HFFc6 (cell line): ENCODE data around the gene BBIP1. TPM values are rescaled to one million over a fixed set of nuclear protein-coding genes. Genes with fewer than 3 reads are reported as not detected.

Experiments
- DNase-seq: peaks from one replicate; pipeline ENCODE4 v3.0.0-alpha.2; 2018
- H3K27ac Mint-ChIP-seq: 2 replicates; pipeline ENCODE4 v1.8.0; 2020; ENCODE audit warnings: mild to moderate bottlenecking, mixed read lengths
- H3K27me3 Mint-ChIP-seq: 2 replicates; pipeline ENCODE4 v1.8.0; 2021; ENCODE audit warnings: mild to moderate bottlenecking, moderate library complexity, mixed read lengths; ENCODE audit not compliant: insufficient read depth
- H3K36me3 Mint-ChIP-seq: 2 replicates; pipeline ENCODE4 v1.8.0; 2021; ENCODE audit warnings: low read depth, mixed read lengths
- H3K4me1 Mint-ChIP-seq: 2 replicates; pipeline ENCODE4 v1.8.0; 2020; ENCODE audit warnings: low read depth, mixed read lengths
- H3K4me3 Mint-ChIP-seq: 2 replicates; pipeline ENCODE4 v1.8.0; 2020; ENCODE audit warnings: mild to moderate bottlenecking, moderate library complexity, mixed read lengths
- H3K9me3 Mint-ChIP-seq: 2 replicates; pipeline ENCODE4 v1.8.0; 2020; ENCODE audit warnings: mild to moderate bottlenecking, mixed read lengths
- total RNA-seq, 6 experiments: library from RNA; stranded (reverse); fragmentation: NEBNext Ultra II Directional; extraction: Animal tissue kit (Norgen Biotek cat#: 25700); gene quantifications; 2 replicates in 1 of 6; 3 replicates in 5 of 6; pipeline ENCODE4 v1.2.3, GENCODE V29; 2021
- TF ChIP-seq, protein P1 (sequence below): fragments of 200-600 bp; sonication (generic); IDR thresholded peaks from 2 replicates; pipeline ENCODE4 v1.5.0; 2021; ENCODE audit warnings: antibody characterized with exemption, mild to moderate bottlenecking

Gene BBIP1
- total RNA-seq, 6 experiments from 2014 or later: 28.5 to 36.1 (median 31.2) TPM

DNA sequence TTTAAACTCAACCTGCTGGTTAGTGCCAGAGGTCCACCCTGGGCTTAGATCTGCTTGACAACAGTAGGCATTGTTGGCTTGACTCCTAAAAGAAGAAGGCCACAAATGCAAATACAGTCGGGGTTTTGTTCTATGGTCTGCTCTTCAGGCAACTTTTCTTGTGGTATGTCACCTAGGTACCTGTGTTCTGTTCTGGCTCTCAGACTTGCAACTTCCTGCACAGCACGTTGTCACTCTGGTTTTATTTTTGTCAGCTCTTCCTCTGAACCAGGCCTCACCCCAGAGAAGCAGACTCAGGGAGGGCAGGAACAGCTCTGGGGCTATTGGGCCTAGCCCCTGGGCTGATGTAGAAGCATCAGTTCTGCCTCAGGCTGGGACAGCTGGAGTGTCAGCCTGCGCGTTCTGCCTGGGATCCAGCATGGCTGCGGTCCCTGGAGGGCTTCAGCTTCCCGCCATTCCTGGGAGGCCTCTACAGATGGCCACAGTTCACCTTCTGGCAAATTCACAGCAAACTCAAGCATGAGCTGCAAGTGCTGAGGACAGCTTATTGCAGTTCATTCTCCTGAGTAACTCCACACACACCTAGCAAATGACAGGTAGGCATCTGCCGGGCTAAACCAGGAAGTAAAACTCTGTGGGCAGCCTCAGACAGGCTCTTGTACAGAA, 58.3 kb downstream of the BBIP1 start:
- TF ChIP-seq, protein P1, sequence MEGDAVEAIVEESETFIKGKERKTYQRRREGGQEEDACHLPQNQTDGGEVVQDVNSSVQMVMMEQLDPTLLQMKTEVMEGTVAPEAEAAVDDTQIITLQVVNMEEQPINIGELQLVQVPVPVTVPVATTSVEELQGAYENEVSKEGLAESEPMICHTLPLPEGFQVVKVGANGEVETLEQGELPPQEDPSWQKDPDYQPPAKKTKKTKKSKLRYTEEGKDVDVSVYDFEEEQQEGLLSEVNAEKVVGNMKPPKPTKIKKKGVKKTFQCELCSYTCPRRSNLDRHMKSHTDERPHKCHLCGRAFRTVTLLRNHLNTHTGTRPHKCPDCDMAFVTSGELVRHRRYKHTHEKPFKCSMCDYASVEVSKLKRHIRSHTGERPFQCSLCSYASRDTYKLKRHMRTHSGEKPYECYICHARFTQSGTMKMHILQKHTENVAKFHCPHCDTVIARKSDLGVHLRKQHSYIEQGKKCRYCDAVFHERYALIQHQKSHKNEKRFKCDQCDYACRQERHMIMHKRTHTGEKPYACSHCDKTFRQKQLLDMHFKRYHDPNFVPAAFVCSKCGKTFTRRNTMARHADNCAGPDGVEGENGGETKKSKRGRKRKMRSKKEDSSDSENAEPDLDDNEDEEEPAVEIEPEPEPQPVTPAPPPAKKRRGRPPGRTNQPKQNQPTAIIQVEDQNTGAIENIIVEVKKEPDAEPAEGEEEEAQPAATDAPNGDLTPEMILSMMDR: no peak
- no peak overlapping the region for H3K4me3 Mint-ChIP-seq
- H3K36me3 Mint-ChIP-seq: no peaks in the 10 kb centered on the region
- H3K27ac Mint-ChIP-seq: no peak overlapping the region; the same call in 1 of the 2 replicates
- no peak for DNase-seq
- no peaks in the 10 kb centered on the region; the same call in 1 of the 2 replicates for H3K27me3 Mint-ChIP-seq
- peaks cover 47% of the 10 kb centered on the region for H3K4me1 Mint-ChIP-seq
- no peaks in the 10 kb centered on the region for H3K9me3 Mint-ChIP-seq

DNA sequence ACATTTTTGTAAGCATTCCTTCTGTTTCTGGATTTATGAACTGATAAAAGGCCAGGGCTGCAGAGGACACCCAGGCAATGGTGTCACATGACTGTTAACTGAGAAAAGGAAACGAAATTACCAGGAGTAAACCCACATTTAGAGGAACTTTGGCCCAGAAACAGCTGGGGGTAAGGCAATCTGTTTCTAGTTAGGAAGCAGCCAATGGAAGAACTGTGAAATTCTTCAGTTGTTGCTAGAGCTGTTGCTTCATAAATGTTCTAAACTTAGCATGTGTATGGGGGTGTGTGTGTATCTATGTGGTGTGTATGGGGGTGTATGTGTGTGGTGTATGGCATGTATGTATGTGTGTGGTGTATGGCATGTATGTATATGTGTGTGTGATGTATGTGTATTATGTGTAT, 59.0 kb downstream of the BBIP1 start:
- DNase-seq: peak; percentile 70
- H3K4me1 Mint-ChIP-seq: peaks cover 40% of the 10 kb centered on the region
- no peak overlapping the region for H3K4me3 Mint-ChIP-seq
- H3K36me3 Mint-ChIP-seq: no peaks in the 10 kb centered on the region
- H3K27ac Mint-ChIP-seq: peak overlapping the region; percentile 23; the same call in 1 of the 2 replicates
- no peaks in the 10 kb centered on the region for H3K9me3 Mint-ChIP-seq
- TF ChIP-seq, protein P1: no peak
- H3K27me3 Mint-ChIP-seq: no peaks in the 10 kb centered on the region; the same call in 1 of the 2 replicates

DNA sequence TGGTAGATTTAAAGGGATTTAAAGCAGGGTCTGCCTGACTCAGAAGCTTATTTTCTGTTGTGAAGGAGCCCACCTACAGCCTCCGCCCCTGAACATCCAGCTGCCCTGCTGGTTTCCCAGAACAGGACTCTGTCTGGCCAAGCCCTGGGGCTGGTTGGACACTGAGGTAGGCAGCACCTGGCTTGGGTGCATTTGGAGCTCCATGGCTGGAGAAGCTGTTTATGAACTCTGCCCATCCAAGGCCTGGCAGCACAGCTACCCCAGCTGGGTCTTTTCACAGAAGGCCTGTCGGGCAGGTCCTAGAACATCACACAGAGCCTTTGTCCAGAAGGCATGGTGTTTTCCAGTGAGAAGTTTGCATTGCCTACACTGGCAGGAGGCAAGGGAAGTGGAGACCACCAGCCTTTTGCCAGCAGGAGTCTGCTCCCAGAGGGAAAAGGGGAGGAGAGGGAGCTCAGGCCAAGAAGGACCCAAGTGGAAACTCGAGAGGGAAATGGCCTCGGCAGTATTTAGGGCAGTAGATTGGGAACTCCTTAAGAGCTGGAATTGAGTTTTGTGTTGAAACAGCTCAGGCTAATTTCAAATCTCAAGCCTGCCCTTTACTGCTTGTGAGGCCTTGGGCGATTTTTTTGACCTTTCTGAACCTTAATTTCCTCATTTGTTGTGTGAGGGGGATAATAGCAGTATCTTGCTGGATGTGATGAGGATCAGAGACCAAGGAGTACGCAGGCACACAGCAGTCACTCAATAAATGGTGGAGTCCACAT, 59.6 kb downstream of the BBIP1 start:
- Mint-ChIP-seq H3K4me3 (no peak overlapping the region), H3K9me3 (no peaks in the 10 kb centered on the region), H3K27me3 (no peaks in the 10 kb centered on the region; the same call in 1 of the 2 replicates), H3K4me1 (peaks cover 34% of the 10 kb centered on the region), H3K36me3 (no peaks in the 10 kb centered on the region), H3K27ac (peak overlapping the region; percentile 23; the same call in 1 of the 2 replicates)
- DNase-seq: no peak
- TF ChIP-seq, protein P1: no peak

DNA sequence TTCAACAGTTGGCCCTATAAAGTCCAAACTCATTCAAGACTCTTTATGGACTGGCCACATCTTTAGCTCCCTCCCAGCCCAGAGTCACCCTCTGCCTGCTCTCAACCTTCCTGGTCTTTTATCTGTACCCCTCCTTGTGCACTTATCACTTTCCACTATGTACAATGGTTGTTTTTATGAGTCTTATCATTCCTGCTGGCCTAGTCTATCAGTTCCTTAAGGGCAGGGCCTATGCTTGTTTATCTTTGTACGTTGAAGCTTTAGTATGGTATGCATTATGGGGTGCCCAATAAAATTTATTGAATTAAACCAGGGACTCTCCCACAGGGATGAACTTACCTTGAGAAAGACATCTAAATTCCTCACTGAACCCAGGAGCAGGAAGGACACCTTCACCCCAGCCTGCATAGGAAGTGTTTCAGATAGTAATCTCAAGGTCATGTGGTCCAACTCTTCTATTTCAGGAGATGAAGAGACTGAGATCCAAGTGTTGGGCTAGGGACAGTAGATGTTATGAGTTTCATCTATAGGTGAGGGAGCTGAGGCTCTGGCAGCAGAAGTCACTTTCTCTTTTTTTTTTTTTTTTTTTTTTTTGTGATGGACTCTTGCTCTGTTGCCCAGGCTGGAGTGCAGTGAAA, 60.6 kb downstream of the BBIP1 start:
- Mint-ChIP-seq H3K27me3 (no peaks in the 10 kb centered on the region; the same call in 1 of the 2 replicates), H3K4me1 (peaks cover 30% of the 10 kb centered on the region), H3K4me3 (no peak overlapping the region), H3K36me3 (no peaks in the 10 kb centered on the region), H3K9me3 (no peaks in the 10 kb centered on the region), H3K27ac (no peak overlapping the region)
- DNase-seq: no peak
- TF ChIP-seq, protein P1: no peak

DNA sequence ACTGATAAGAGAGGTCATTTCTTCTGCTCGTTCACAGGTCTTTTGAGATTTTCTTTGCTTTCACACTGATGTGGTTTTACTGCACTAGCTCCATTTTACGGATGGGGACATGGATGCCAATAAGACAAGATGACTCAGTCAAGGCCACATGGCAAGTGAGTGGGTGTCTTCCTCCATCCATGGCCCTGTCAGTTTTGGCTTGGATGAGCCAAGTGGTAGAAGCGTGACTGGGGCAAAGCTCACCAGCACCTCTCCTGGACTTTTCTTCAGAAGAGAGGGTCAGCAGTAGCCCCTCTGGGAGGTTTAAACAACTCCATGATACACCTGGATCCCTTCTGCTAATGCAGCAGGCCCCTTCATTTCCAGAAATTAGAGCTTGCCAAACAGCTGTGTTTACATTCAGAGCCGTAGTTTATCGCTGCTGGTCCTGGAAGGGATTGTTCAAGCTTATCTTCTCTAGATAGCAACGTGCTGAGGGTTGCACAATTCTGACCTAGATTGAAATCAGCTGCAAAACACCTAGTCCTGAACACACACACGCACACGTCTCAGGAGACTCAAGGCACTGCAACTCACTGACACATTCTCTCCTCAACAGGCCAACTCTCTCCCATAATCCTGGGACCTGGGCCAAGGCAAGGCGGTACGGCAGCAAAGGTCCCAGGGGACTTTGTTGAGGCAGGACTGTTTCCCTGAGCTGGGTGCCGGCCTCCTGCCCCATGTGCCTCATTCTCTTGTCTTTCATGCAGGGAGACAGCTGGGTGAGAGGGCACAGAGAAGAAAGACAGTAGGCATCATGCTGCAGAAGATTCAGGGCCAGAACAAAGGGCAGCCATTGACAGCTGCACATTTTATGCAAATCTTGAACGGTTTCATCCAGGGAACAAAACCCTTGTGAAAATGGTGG, 61.5 kb downstream of the BBIP1 start:
- H3K27ac Mint-ChIP-seq: no peak overlapping the region
- no peaks in the 10 kb centered on the region for H3K36me3 Mint-ChIP-seq
- no peaks in the 10 kb centered on the region for H3K9me3 Mint-ChIP-seq
- peaks cover 36% of the 10 kb centered on the region for H3K4me1 Mint-ChIP-seq
- no peak overlapping the region for H3K4me3 Mint-ChIP-seq
- TF ChIP-seq, protein P1: no peak
- DNase-seq: no peak
- H3K27me3 Mint-ChIP-seq: no peaks in the 10 kb centered on the region; the same call in 1 of the 2 replicates
